HG02571 (cell line): Measurements from ENCODE around the gene CHMP3.
"Not testable (repeated sequence)": the region's sequence is repeated elsewhere in the genome, so short reads cannot be mapped to it uniquely, and the experiment has no call there.

Experiments used
- ATAC-seq: cut with Tn5 transposase; IDR thresholded peaks from one replicate; pipeline ENCODE4 v1.9.1; 2021; ENCODE audit warnings: mild to moderate bottlenecking, moderate library complexity; ENCODE audit not compliant: unreplicated experiment

The CHMP3 gene

GRCh38 chr2:86549963-86550725 is 13.1 kb downstream of the CHMP3 start:
- not testable (repeated sequence) for ATAC-seq

DNA sequence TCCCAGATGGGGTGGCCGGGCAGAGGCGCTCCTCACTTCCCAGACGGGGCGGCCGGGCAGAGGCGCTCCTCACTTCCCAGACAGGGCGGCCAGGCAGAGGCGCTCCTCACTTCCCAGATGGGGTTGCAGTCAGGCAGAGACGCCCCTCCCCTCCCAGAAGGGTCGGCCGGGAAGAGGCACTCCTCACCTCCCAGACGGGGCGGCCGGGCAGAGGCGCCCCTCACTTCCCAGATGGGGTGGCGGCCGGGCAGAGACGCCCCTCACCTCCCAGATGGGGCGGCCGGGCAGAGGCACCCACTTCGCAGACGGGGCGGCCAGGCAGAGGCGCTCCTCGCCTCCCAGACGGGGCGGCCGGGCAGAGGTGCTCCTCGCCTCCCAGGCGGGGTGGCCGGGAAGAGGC is 13.8 kb downstream of the CHMP3 start:
- not testable (repeated sequence) for ATAC-seq

GRCh38 chr2:86548913-86549396 is 14.3 kb downstream of the CHMP3 start:
- ATAC-seq, result not testable (repeated sequence)

- not testable (repeated sequence) for ATAC-seq
Observed at GRCh38 chr2:86548165-86548912, 14.9 kb downstream of the CHMP3 start.

GRCh38 chr2:86545296-86545924 is 17.8 kb downstream of the CHMP3 start:
- not testable (repeated sequence) for ATAC-seq

DNA sequence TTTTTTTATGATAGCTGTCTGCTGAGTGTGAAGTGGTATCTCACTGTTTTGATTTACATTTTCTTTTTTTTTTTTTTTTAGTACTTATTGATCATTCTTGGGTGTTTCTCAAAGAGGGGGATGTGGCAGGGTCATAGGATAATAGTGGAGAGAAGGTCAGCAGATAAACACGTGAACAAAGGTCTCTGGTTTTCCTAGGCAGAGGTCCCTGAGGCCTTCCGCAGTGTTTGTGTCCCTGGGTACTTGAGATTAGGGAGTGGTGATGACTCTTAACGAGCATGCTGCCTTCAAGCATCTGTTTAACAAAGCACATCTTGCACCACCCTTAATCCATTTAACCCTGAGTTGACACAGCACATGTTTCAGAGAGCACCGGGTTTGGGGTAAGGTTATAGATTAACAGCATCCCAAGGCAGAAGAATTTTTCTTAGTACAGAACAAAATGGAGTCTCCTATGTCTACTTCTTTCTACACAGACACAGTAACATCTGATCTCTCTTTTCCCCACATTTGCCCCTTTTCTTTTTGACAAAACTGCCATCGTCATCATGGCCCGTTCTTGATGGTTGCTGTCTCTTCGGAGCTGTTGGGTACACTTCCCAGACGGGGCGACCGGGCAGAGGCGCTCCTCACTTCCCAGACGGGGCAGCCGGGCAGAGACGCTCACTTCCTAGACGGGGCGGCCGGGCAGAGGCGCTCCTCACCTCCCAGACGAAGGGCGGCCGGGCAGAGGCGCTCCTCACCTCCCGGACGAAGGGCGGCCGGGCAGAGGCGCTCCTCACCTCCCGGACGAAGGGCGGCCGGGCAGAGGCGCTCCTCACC is 18.8 kb downstream of the CHMP3 start:
- not testable (repeated sequence) for ATAC-seq

GRCh38 chr2:86543793-86544192 is 19.4 kb downstream of the CHMP3 start:
- no peak for ATAC-seq

DNA sequence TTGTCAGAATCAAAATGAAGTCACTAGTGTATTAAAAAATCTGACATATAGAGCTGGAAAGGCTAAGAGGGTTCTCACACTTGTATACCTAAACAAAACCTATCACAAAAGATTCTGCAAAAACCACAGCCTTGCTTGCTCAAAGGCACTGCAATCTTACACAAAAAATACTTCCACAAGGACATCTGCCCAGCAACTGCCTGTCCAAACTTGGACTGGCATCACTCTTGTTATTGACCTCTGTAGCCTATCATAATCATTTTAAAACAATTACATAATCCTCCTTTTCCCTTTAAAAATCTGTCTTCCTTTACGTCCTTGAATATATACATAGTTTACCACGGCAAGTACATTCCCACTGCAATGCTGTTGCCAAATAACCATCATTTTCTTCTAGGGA is 19.9 kb downstream of the CHMP3 start:
- no peak for ATAC-seq

DNA sequence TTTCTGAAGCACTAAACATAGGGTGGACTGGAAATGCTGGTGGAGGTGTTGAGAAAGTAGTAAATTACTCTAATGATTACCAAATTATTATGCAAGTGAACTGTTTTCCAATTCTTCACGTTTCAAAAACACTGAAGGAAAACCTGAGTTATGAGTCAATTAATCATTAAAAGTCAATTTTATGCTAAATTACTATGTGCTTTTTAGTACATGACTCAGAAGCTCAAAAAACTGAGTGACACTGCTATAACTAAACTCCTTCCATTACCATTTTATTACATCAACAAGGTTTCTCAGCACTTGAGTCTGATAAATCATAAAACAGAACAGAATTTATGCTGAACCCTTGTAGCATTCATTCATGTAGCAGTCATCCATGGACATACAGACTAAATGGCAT is 20.4 kb downstream of the CHMP3 start:
- ATAC-seq, result no peak

- ATAC-seq, result no peak
Observed at GRCh38 chr2:86541334-86541733, 21.9 kb downstream of the CHMP3 start.

DNA sequence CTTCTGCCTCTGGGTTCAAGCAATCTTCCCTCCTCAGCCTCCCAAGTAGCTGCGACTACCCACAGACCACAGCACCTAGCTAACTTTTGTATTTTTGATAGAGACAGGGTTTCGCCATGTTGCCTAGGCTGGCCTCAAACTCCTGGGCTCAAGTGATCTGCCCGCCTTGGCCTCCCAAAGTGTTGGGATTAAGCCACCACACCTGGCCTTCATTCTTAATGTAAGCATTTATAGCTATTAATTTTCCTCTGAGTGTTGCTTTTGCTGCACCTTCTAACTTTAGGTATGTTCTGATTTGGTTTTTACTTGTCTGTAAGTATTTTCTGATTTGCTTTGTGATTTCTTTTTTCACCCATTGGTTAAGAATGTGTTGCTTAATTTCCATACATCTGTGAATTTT is 29.7 kb downstream of the CHMP3 start:
- ATAC-seq, result no peak

DNA sequence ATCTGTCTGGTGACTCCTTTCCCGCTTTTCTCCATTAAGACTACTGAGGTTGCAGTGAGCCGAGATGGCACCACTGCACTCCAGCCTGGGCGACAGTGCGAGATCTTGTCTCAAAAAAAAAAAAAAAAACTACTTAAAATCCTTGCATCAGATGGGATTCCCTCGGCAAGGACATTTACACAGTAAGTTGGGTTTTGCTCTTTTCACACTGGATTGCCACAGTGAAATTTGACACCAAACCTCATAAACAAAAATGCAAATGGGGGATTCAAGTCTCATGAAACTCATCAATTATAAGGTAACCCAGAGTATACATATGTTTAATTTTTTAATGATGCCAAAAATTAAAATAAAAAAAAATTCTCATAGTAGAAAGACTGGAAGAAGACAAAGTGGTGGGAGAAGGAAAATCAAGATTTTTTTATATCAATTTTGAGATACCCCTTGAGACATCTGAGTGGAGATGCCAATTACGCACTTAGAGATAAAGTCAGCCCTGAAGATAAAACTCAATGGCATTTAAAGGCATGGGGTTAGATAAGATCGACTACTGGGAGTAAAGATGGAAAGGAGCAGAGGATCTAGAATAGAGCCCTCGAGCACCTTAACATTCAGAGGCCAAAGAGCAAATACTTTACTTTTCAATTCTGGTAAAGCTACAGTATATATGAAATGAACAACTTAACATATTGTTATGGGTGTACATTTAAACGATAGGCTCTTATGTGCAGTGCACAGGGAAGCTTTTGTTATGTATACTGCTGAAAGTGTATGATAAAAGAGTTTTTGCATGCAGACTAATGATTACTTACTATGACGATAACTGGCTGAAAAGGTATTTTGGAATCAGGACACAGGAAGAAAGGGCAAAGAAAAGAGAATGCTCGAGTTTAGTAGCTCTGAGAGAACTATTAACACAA is 37.6 kb downstream of the CHMP3 start:
- no peak for ATAC-seq

DNA sequence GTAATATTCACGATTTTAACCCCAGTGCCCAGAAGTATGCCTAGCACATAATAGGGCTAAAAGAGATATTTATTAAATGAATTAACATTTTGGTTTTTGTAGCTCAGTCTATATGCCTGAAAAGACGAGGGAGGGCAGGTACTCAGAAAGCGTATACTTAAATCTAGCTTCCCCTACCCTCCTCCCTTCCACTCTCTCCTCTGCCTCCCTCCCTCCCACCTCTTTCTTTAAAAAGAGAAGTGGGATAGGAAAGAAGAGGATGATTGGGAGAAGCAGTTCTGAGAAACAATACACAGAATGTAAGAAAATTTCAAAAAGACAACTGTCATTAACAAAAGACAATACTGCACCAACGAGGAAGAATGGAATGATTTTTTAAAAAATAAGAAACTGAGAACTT is 39.8 kb downstream of the CHMP3 start:
- no peak for ATAC-seq

DNA sequence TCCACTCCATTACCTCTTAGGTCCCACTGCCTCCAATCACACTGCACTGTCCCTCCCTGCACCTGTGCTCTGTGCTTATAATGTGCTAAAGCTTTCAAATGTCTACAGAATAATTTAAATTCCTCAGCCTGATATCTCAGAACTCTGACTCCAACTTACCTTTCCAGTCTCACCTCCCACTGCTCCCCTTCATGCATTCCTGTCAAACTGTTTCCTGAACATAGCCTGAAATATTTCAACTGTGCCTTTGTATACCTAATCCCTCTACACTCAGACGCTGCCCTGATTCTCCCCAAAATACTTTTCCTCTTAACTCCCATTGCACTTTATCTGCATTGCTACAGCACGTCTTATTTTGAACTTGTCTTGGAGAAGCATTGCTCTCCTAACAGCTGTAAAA is 40.5 kb downstream of the CHMP3 start:
- ATAC-seq, result no peak

DNA sequence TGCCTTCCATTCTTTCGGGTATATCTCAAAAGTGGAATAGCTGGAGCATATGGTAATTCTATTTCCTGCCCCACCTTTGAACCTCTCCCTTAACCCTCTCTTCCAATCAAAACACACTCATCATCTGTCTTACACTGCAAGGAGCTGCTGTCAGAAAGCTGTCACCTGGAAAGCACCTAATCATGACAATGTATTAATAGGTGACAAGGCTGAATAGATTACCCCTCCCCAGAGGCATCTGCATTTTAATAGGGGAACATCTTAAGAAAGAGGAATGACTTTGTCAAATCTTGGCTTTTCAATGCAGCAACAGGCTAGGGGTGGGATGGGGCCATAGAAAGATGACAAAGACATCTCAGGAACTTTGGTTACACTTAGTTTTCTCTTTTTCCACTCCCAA is 41.3 kb downstream of the CHMP3 start:
- ATAC-seq, result no peak

- no peak for ATAC-seq
Observed at GRCh38 chr2:86520153-86520552, 43.1 kb downstream of the CHMP3 start.

DNA sequence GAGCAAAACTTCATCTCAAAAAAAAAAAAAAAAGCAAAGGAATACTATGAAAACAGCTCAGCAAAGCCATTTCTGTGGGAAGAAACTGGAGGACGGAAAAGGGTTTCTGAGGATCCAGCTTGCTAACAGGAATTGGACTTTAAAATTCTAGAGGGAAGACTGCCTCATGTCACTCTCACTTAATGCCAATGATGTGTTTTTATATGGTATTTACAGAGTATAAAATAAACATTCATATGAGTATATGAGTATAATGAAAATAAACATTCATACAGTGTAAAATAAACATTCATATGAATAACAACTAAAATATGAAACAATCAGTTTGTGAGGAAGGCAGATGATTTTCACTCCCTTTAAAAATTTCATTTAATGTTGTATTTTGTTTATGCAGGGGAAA is 43.9 kb downstream of the CHMP3 start:
- ATAC-seq, result no peak

DNA sequence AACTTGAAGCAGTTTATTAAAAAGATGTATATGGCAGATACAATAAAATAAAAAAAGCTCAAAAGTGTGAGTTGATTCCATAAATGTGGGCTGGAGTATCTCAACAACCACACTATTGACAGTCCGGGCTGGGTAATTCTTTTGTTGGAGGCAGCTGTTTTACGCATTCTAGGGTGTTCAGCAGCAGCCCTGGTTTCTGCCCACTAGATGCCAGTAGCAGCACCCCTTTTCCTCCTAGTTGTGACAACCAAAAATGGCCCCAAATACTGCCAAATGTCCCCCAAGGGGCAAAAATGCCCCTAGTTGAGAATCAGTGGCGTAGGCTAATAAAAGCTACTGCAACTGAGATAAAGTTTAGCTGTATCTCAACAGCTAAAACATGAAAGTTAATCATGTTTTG is 44.8 kb downstream of the CHMP3 start:
- no peak for ATAC-seq

DNA sequence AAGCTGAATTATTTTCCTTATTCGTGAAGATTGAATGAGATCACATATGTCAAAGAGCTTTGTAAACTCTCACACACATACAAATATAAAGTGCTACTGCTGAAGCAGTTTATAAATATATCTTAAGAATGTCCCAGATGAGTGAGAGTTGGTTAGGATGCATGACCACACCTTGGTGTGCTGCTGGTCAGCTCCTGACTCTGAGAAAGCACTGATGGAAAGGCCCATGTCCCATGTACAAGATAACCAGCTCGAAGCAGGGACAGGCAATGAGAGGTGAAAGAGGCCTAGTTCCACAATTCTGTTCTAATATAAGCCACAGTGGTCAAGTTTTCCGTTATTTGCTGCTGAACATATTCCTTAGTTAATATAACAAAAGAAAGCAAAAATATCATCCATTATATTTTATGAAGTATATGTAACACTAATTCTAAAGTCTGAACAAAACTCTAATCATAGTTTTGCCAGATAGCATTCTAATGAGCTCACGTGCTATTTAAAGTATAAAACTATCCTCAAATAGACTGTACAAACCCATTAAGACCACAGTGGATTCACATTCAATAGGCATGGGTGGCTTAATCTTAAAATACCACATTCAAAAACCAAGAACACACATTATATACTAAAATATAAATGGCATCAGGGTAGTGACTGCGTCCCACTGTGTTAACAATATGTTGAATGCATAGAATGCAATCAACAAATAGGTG is 49.1 kb downstream of the CHMP3 start:
- no peak for ATAC-seq
